HG03520 (cell line): ENCODE results near the gene PFDN6.

Source experiments
- ATAC-seq: cut with Tn5 transposase; IDR thresholded peaks from one replicate; pipeline ENCODE4 v1.9.1; 2021; ENCODE audit warnings: mild to moderate bottlenecking, moderate library complexity; ENCODE audit not compliant: unreplicated experiment

The PFDN6 gene

DNA sequence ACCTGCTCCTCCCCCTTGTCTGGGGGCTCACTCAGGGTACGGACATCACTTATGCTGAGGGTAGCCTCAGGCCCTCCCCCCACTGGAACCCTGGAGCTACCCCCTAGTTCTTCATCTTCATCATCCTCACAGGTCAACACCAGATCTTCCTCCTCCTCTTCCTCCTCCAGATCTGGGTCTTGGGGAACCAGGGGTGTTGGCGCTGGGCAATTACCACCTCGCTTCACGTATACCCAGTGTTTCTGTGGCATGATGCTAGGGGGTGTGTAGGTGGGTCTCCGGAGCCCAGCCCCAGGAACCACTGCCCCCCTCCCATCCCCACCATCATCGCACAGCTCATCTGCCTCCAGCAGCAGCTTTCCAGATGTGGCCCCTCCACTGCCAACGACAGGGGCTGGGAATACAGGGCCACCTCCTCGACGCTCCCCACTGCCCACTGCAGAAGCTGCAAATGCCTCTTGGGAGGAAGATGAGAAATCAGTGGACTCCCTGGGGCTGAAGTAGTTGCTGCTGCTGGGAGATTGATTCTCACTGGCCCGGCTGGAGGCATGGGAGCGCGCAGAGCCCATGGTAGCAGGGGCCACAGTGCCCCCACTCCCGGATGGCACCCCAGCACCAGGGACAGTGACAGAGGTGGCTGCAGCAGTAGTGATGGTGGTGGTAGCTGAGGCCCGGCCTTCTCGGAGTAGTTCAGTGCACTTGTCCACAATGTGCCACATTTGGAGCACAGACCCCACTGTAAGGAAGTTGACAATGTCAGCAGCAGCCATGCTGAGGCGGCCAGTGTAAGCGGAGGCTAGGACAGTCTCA lies 26.6 kb downstream of the PFDN6 start:
- ATAC-seq: no peak

DNA sequence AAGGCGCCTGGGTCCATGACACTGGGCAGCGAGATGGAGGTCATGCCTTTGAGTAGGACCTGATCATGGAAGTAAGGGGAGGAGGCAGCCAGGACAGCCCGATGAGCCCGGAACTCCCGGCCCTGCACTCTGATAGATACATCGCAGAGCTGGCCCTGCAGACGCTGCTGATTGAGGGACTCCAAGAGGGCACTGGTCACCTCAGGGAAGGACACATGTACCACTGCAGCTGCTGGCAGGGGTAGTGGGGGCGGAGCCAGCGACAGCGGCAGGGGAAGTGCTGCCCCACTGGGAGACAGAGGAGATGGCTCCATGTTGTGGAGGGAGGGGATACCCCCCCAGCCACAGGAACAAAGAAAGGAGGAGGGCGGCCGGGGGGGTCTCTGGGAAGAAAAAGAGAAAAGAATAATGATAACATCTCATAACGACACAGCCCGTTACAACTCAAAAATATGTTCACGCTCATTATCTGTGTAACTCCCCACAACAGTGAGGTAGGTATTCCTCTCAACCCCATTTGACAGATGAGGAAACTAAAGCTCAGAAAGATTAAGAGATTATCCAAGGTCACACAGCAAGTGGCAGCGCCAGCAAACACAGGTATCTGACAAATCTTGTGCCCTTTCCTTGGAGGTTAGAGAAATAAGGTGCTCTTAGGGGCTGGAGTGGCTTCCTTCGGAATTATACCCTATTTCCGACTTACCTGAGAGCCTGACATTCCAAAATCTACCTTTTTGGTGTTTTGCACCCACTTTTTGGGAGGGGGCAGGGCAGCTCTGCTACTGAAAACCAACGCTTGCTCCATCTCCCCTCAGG lies 27.4 kb downstream of the PFDN6 start:
- ATAC-seq: no peak

DNA sequence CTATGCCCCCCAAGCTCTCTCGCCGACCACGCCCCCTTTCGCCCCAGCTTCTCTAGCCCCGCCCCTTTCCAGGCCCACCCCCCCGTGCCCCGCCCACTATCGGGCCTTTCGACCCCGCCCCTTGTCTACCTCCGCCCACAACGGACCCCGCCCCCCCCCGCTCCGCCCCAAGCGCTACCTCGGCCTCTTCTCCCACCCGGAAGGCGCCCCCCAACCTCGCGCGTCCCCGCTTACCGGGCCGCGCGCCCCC lies 27.9 kb downstream of the PFDN6 start:
- no peak for ATAC-seq

DNA sequence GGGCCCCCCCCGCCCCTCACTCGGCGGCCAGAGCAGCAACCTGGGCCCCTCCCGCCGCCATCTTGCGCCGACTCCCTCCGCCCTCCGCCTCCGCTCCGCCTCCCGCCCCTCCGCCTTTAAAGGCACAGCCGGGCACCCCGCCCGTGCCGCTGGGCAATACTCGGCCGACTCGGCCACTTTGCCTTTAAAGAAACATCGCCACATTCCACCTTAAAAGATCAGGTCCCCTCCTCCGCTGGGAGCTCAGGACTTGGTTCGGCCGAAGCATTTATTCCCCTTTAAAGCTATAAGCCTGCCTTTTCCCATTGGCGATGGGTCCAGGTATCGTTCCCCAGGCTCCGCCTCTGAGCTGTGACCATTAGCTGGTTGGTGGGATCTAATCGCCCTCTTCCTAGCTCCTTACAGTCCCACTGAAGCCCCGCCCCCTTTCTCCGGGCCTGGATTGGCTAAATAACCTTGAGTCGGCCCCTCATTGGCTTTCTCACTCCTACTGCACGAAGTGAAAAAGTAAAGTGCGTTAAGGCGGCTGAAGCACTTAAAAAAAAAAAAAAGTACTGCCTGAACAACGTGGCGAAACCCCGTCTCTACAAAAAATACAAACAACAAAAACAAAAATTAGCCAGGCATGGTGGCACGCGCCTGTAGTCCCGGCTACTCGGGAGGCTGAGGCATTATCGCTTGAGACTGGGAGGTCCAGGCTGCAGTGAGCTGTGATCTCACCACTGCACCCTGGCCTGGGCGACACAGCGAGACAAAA lies 28.4 kb downstream of the PFDN6 start, which contains the start of gene ZBTB22:
Gene ZBTB22, minus strand, starts transcription at position 76 of the 757 bp plus-strand sequence. CDS start 828 bp downstream, outside the sequence.
- ATAC-seq: peak; percentile 36

DNA sequence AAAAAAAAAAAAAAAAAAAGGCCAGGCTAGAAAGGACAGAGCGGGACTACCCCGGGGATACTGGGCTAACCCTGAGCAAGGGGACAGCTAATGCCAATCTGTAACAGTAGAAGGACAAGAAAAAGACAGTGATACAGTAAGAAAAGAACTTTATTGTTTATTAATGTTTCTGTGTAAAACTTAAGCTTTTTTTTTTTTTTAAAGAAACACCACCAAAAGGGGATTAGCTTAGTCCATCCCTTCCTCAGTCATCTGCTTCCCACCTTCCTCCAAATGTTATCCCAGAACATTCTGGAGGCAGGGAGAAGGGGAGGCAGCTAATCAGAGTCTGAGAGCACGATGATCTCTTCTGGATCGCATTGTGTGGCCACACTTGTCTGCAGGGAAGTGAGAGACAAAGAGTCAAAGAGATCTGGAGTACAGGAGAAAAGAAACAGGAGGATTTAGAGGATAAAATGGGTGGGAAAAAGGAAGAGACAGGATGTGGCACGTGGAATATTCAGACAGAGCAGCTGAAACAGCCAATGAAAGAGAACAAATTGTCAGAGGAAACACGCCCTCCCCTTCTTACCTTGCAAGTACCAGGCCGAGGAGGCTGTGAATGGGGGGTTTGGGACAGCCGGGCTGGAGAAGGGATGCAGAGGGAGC lies 29.1 kb downstream of the PFDN6 start:
- ATAC-seq: no peak

DNA sequence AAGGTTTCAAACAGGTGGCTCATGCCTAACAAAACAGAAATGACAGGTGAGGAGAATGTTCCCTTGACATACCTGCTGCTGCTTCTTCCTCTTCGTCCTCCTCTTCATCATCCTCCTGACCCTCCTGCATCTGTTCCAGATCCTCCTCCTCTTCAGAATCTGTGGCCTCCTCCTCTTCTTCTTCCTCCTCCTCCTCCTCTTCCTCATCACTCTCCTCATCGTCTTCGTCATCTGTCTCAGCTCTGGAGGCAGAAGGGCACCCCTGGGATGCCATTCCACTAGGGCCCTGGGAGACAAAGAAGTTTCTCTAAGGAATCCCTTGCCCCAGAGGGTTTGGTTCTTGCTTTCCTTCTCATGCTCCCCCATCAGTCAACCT lies 30.5 kb downstream of the PFDN6 start:
- no peak for ATAC-seq

DNA sequence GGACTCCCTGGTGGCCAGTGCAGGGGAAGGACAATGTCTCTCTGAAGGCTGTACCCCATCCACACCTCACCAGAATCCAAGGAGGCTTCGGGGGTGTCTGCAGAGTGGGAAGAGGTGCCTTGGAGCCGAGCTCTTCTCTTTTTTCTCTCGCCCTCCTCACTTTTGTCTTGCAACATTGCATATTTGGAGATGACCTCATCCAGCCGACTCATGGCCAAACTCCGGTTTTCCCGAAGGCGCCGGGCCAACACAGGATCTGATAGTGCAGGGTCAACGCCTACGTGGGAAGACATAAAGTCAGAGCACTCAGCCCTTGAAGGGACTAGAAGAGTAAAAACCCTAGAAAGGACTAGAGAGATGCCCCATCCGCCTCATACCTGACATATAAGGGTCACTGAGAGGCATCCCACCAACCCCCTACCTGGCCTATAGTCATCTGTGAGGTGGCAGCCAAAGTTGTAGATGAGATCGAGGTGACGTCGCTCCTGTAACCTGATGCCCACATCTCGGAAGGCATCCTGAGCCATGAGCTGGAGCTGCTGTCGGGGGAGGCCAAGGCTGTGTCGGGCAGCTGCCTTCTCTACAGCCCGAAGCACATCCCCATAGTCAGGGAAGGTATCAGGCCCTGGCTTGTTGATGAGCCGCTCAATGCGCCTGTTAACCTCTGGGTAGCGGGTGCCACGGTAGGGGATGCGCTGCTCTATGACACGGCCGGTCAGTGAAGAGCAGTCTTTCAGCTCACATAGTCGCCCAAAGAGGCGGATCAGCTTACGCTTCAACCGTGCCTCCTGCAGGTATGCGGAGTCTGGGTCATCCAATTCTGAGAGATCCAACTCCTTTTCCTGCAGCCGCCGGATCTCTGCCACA lies 31.1 kb downstream of the PFDN6 start:
- ATAC-seq: no peak

DNA sequence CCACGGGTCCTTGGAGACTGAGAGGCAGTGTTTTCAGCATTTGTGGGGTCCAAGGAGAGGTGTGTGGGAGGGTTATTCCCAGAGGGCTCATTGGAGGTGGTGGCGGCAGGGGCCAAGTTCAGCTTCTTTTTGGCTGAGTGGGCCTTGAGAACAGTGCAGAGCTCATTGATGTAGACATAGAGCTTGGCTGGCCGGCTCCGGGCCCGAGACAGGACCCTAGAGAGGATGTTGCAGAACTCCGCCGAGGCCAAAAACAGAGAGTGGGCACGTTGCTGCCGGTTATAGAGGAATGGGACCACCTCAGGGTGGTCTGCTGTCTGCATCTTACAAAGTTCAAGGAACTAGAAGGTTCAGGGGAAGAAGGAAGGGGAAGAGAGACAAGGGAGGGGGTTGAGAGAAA lies 31.8 kb downstream of the PFDN6 start:
- ATAC-seq: no peak

DNA sequence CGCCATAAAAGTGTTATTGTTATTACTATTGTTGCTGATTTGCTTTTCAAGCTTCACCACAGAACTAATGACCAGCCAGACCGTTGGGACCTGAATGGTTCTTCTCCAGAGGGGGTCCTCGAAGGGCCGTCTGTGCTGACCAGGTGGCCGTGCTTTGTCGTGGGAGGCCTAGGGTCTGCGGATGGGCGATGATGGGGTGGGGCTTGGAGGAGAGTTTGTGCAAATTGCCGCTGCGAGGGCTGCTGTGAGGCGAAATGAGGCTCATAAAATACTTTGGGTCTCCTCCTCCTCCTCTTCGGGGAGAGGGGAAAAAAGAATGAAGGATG lies 34.2 kb downstream of the PFDN6 start:
- ATAC-seq: no peak

DNA sequence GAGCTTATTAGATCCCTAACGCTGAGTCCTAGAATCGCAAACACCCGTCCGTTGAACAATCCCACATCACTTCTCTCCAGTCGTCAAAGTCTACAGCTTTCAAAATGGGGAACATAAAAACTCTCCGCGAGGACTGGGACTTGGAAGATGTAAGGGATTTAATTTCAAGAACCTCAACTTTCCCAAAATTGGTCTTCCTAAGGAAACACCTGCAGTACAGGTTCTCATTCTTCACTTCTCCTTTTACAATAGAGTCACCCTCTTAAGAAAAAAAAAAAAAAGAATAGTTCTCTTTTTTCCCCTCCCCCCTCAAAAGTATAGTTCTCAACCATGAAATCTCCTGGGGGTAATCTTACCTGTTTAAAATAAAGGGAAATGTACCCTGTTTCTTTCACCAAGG lies 34.7 kb downstream of the PFDN6 start:
- ATAC-seq: no peak

DNA sequence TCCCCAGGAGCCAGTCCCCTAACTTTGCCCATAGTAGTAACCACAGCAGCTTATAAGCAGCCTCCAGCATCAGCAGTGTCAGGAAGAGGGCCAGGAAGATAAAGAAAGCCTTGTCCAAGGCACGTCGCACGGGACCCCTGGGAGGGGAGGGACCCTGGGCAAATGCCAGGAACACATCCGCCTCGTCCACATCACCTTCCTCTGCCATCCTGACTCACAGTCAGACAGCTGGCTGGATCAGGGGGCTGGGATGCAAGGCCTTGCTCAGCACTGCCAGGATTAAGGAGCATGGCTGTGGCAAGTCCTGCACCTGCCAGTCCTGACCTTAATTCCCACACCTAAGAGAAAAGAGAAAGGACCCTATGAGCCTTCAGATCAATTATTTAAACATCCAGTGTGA lies 39.7 kb downstream of the PFDN6 start:
- ATAC-seq: no peak

DNA sequence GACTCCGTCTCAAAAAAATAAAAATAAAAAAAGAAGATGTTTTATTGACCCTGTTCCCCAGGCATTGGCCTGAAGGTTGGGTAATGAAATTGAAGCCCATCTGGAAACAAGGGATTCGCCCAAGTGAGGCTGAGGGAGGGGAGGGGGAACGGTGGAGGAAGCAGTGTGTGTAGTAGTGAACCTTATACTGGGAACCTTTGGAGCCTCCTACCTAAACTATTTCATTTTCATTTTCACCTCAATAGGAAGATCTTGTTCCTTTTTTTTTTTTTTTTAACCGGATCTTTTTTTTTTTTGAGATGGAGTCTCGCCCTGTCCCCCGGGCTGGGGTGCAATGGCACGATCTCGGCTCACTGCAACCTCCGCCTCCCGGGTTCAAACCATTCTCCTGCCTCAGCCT lies 41.3 kb downstream of the PFDN6 start:
- ATAC-seq: no peak

DNA sequence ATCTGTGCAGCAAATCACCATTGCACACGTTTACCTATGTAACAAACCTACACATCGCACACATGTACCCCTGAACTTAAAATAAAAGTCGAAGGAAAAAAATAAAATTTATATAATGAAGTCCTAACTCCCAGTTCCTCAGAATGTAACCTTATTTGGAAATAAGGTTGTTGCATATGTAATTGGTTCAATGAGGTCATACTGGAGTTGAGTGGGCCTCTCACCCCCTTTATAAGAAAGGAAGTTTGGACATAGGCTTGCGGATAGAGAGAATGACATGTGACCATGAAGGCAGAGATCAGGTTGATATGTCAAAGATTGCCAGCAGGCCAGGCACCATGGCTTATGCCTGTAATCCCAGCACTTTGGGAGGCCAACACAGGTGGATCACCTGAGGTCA lies 44.3 kb downstream of the PFDN6 start:
- no peak for ATAC-seq

DNA sequence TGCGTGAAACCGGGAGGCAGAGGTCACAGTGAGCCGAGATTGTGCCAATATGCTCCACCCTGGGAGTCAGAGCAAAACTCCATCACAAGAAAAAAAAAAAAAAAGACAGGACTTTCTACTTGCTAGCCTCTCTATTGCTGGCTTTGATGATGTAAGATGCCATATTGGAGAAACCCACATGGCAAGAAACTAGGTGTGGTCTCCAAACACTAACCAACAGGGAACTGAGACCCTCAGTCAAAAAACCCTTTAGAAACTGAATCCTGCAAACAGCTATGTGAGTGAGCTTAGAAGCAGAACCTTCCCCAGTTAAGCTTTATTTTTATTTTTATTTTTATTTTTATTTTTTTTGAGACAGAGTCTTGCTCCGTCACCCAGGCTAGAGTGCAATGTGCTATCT lies 46.5 kb downstream of the PFDN6 start:
- ATAC-seq: no peak

DNA sequence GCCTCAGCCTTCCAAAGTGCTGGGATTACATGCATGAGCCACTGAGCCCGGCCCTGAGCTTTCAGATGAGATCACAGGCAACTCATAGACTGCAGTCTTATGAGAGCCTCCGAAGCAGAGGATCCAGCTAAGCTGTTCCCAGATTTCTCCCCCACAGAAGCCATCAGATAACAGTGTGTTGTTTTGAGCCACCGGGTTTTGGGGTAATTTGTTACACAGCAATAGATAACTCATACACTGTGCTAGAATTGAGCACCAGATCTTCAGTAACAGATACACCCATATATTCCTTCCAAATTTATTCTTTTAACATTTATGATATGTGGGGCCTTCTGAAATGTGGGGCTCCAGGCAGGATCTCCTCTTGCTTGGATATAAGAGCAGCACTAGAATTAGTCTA lies 47.1 kb downstream of the PFDN6 start:
- no peak for ATAC-seq

DNA sequence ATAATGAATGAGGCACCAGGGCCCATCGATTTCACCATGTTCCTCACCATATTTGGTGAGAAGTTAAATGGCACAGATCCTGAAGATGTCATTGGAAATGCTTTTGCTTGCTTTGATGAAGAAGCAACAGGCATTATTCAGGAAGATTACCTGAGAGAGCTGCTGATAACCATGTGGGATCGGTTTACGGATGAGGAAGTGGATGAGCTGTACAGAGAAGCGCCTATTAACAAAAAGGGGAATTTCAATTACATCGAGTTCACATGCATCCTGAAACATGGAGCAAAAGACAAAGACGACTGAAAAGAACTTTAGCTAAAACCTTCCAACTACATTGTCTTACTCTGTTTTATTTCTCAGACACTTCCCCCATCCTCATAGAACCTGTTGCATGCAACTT lies 49.8 kb downstream of the PFDN6 start:
- no peak for ATAC-seq
